GM23248 (cell line): ENCODE measurements around the gene IGF2BP2. TPM values are rescaled to one million over a fixed set of nuclear protein-coding genes. Genes with fewer than 3 reads are reported as not detected.
A peak's percentile ranks its signal among the peaks of the same experiment; 100 is the strongest.

Experiments
- DNase-seq: peaks from one replicate; pipeline ENCODE4 v3.0.0-alpha.2; 2015
- H2AFZ ChIP-seq: fragments of 200-600 bp; sonication (generic); 2 replicates; pipeline ENCODE4 v1.6.1; 2016; ENCODE audit warnings: antibody characterized with exemption
- H3F3A ChIP-seq: fragments of 200-600 bp; sonication (generic); 2 replicates; pipeline ENCODE4 v1.6.1; 2016; ENCODE audit warnings: mild to moderate bottlenecking, antibody characterized with exemption, mixed run types; ENCODE audit not compliant: insufficient read depth
- H3K27ac ChIP-seq: fragments of 200-600 bp; sonication (generic); 2 replicates; pipeline ENCODE4 v1.5.1; 2016; ENCODE audit warnings: mild to moderate bottlenecking
- H3K27me3 ChIP-seq: fragments of 200-600 bp; sonication (generic); replicated peaks from 2 replicates; pipeline ENCODE4 v1.6.1; 2016; ENCODE audit warnings: mild to moderate bottlenecking; ENCODE audit not compliant: insufficient read depth
- H3K36me3 ChIP-seq: fragments of 200-600 bp; sonication (generic); 2 replicates; pipeline ENCODE4 v1.6.1; 2016; ENCODE audit warnings: low read depth, mild to moderate bottlenecking
- H3K4me1 ChIP-seq: fragments of 200-600 bp; sonication (generic); 2 replicates; pipeline ENCODE4 v1.6.1; 2016; ENCODE audit warnings: mild to moderate bottlenecking; ENCODE audit not compliant: insufficient read depth
- H3K4me2 ChIP-seq: fragments of 200-600 bp; sonication (generic); one replicate; pipeline ENCODE4 v1.6.1; 2016; ENCODE audit warnings: mild to moderate bottlenecking; ENCODE audit not compliant: unreplicated experiment
- H3K4me3 ChIP-seq: fragments of 200-600 bp; sonication (generic); 2 replicates; pipeline ENCODE4 v1.5.1; 2016; ENCODE audit warnings: mild to moderate bottlenecking
- H3K79me2 ChIP-seq: fragments of 200-600 bp; sonication (generic); 2 replicates; pipeline ENCODE4 v1.6.1; 2016; ENCODE audit warnings: mild to moderate bottlenecking; ENCODE audit not compliant: insufficient read depth
- H3K9ac ChIP-seq: fragments of 200-600 bp; sonication (generic); 2 replicates; pipeline ENCODE4 v1.6.1; 2016; ENCODE audit warnings: mild to moderate bottlenecking
- H3K9me2 ChIP-seq: fragments of 200-600 bp; sonication (generic); 2 replicates; pipeline ENCODE4 v1.6.1; 2016; ENCODE audit warnings: mixed run types, mild to moderate bottlenecking, moderate library complexity; ENCODE audit not compliant: insufficient read depth
- H3K9me3 ChIP-seq: fragments of 200-600 bp; sonication (generic); one replicate; pipeline ENCODE4 v1.6.1; 2017; ENCODE audit warnings: low read depth
- H4K20me1 ChIP-seq: fragments of 200-600 bp; sonication (generic); 2 replicates; pipeline ENCODE4 v1.6.0; 2016; ENCODE audit not compliant: insufficient read depth
- EZH2 ChIP-seq: fragments of 200-600 bp; sonication (generic); IDR thresholded peaks from 2 replicates; pipeline ENCODE4 v1.6.1; 2018; ENCODE audit warnings: antibody characterized with exemption, mild to moderate bottlenecking; ENCODE audit not compliant: insufficient read depth, poor library complexity, severe bottlenecking
- EZH2phosphoT487 ChIP-seq: fragments of 200-600 bp; sonication (generic); IDR thresholded peaks from 2 replicates; pipeline ENCODE4 v1.6.1; 2018; ENCODE audit warnings: antibody characterized with exemption, moderate library complexity, mild to moderate bottlenecking, low read depth; ENCODE audit not compliant: insufficient read depth
- WGBS, 2 experiments: methylation state at CpG; one replicate each; pipeline ENCODE4 v1.1.6; 2015 to 2017; ENCODE audit warnings: low lambda C conversion rate in 2 of 2, low coverage in 1 of 2; ENCODE audit errors: missing lambda C conversion rate in 2 of 2; 5-methylcytosine and 5-hydroxymethylcytosine counted together
- in situ Hi-C: fragments of 300-500 bp; cut with MboI; formaldehyde crosslinking; loops from 2 replicates; pipeline ENCODE4 v1.15.0; 2020
- polyA plus RNA-seq: library from polyadenylated mRNA; unstranded; fragments of >200 nt; fragmentation: Nextera tagmentation; extraction: Ambion mirVana; gene quantifications from 2 replicates; pipeline ENCODE4 v1.2.1, GENCODE V29; 2016
- total RNA-seq: library from RNA; depleted of rRNA; stranded (reverse); fragments of >200 nt; shearing (Covaris generic); gene quantifications from 2 replicates; pipeline ENCODE4 v1.2.3, GENCODE V29; 2014

The IGF2BP2 gene
- total and polyA plus RNA-seq, 2 experiments from 2014 or later, result 60.6 to 62.5 TPM

DNA sequence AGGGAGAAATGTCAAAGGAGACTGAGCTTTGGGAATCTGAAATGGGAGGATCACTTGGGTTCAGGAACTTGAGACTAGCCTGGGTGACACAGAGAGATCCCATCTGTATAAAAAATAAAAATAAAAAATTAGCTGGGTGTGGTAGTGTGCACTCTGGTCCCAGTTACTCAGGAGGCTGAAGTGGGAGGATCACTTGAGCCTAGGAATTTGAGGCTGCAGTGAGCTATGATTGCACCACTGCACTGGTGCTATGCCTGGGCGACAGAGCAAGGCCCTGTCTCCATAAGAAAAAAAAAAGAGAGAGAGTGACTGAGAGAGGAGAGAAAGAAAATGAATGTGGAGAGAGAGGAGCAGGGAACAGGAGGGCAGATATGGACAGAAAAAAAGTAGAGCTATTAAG, 165.9 kb downstream of the IGF2BP2 start:
- Histone ChIP-seq H3K79me2 (no peaks in the 10 kb centered on the region), H3K9me2 (no peaks in the 10 kb centered on the region), H3K27me3 (no peaks in the 10 kb centered on the region), H3F3A (peaks cover 61% of the 10 kb centered on the region), H3K36me3 (peaks cover 20% of the 10 kb centered on the region; the same call in 1 of the 2 replicates), H2AFZ (no peak overlapping the region), H3K9me3 (no peaks in the 10 kb centered on the region), H3K9ac (peak overlapping the region; percentile 10), H3K4me1 (peaks cover 48% of the 10 kb centered on the region), H3K4me3 (no peak overlapping the region), H3K27ac (peak overlapping the region; percentile 98), H4K20me1 (no peaks in the 10 kb centered on the region), H3K4me2 (no peak overlapping the region)
- 52 to 62% methylated on average over 1 of the region's 1 CpG for WGBS, 2 experiments
- TF ChIP-seq EZH2 (no peak), EZH2phosphoT487 (no peak)
- in situ Hi-C loops, result no loop called here
- DNase-seq, result no peak

DNA sequence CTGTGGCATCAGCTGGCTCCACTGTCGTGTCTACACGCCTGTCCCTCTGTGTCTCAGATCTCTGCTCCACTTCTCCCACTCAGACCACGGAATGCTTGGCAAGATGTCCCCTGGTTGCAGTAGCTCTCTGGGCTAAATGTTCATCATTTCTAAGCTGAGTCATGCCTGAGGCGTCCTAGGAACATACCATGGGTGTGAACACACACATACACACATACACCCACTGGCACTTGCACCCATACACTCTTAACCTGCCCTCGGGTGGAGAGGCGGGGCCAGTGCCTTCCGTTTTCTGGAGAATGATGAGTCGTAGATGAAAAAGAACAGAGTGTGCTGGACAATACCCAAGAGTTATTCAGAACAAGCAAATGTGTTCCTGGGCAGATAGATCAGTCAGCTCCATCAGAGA, 166.3 kb downstream of the IGF2BP2 start:
- no peaks in the 10 kb centered on the region for H3K27me3 ChIP-seq
- TF ChIP-seq EZH2phosphoT487 (no peak), EZH2 (no peak)
- peaks cover 48% of the 10 kb centered on the region for H3K4me1 ChIP-seq
- peak overlapping the region; percentile 98 for H3K27ac ChIP-seq
- peaks cover 61% of the 10 kb centered on the region for H3F3A ChIP-seq
- no peaks in the 10 kb centered on the region for H3K79me2 ChIP-seq
- in situ Hi-C loops, result no loop called here
- peak; percentile 99 for DNase-seq
- no peaks in the 10 kb centered on the region for H4K20me1 ChIP-seq
- peaks cover 20% of the 10 kb centered on the region; the same call in 1 of the 2 replicates for H3K36me3 ChIP-seq
- H3K9me3 ChIP-seq, result no peaks in the 10 kb centered on the region
- no peaks in the 10 kb centered on the region for H3K9me2 ChIP-seq
- H3K9ac ChIP-seq, result peak overlapping the region; percentile 55
- H2AFZ ChIP-seq, result no peak overlapping the region
- 1 to 2% methylated on average over 8 of the region's 8 CpGs for WGBS, 2 experiments
- no peak overlapping the region for H3K4me3 ChIP-seq
- H3K4me2 ChIP-seq, result no peak overlapping the region

DNA sequence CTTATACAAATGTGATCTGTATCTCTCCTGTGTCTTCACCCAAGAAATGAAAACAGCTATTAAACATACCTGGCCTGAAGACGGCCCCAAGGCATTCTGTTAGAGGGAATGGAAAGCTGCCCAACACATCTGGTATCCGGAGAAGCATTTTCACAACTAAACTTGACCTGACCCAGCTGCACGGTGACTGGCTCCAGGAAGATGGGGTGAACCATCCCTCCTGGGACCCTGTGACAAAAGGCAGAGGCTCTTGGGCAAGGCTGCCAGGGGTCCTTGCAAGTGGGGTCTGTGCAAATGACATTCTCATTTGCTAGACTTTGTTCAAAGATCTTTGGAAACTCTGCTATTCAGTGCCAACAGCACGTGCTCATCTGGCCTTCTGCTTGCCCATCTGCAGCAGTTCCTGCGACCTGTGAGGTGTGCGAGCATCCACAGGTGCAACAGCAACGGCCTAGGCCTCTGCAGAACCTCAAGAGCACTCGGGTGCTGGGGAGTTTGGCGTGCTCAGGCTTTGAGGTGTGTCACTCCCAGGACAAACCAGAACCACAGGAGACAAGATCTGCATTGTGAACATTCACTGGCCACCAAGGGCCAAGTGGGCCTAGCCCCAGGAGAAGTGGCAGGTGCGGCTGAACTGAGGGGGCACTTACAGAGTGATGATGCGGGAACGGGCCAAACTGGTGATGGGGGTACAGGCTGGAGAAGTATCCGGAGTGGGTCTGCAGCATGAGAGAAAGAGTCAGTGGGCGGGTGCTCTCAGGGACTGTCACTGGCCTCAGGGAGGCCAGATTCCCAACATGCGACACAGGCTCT, 166.9 kb downstream of the IGF2BP2 start:
- TF ChIP-seq EZH2 (no peak), EZH2phosphoT487 (no peak)
- Histone ChIP-seq H3K4me3 (no peak overlapping the region), H3K9me2 (no peaks in the 10 kb centered on the region), H3K9me3 (no peaks in the 10 kb centered on the region), H4K20me1 (no peaks in the 10 kb centered on the region), H3K9ac (peak overlapping the region; percentile 80), H3K27ac (peak overlapping the region; percentile 98), H3K4me2 (no peak overlapping the region), H2AFZ (no peak overlapping the region), H3F3A (peaks cover 61% of the 10 kb centered on the region), H3K36me3 (peaks cover 22% of the 10 kb centered on the region; the same call in 1 of the 2 replicates), H3K27me3 (no peaks in the 10 kb centered on the region), H3K79me2 (no peaks in the 10 kb centered on the region), H3K4me1 (peaks cover 48% of the 10 kb centered on the region)
- in situ Hi-C loops, result no loop called here
- peak; percentile 25 for DNase-seq
- WGBS, 2 experiments, result 83 to 86% methylated on average over 15 of the region's 15 CpGs

DNA sequence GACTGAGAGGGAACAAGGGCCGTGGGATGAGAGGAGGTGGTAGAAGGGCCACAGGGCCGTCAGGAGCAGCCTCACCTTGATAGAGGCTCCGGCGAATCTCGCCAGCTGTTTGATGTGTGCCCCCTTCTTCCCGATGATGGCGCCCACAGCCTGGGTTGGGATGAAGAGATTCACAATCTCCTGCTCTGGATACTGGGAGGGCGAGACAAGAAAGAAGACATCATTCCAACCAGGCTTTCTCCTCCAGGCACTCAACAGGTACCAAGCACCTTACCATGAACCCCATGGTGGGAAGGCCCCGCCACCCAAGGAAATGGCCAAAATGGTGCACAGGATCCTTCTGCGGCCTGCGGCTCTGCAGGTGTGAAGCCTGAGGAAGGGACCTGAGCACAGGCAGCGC, 167.6 kb downstream of the IGF2BP2 start:
- Histone ChIP-seq H3K27ac (peak overlapping the region; percentile 98), H3K9me3 (no peaks in the 10 kb centered on the region), H3F3A (peaks cover 61% of the 10 kb centered on the region), H3K4me2 (peak overlapping the region; percentile 56), H3K36me3 (peaks cover 28% of the 10 kb centered on the region), H4K20me1 (no peaks in the 10 kb centered on the region), H3K9ac (peak overlapping the region; percentile 80), H3K4me3 (no peak overlapping the region), H2AFZ (no peak overlapping the region), H3K27me3 (no peaks in the 10 kb centered on the region), H3K9me2 (no peaks in the 10 kb centered on the region), H3K79me2 (no peaks in the 10 kb centered on the region), H3K4me1 (peaks cover 48% of the 10 kb centered on the region)
- in situ Hi-C loops, result no loop called here
- WGBS, 2 experiments, result 95 to 98% methylated on average over 12 of the region's 12 CpGs
- no peak for DNase-seq
- no peak for TF ChIP-seq EZH2phosphoT487
- TF ChIP-seq EZH2, result no peak
